Mesendoderm (in vitro differentiated cells): Measurements from ENCODE around the gene FSTL4.
A peak's percentile ranks its signal among the peaks of the same experiment; 100 is the strongest.
"Not testable (repeated sequence)": the region's sequence is repeated elsewhere in the genome, so short reads cannot be mapped to it uniquely, and the experiment has no call there.

Experiments used
- DNase-seq: peaks from one replicate; pipeline ENCODE4 v3.0.0; 2013
- H2AK5ac ChIP-seq: 2 replicates; pipeline ENCODE4 v1.6.1; 2013; ENCODE audit warnings: low read length, inconsistent platforms
- H2BK120ac ChIP-seq: 2 replicates; pipeline ENCODE4 v1.6.1; 2013; ENCODE audit warnings: low read depth, mild to moderate bottlenecking, low read length, moderate library complexity, mixed read lengths
- H2BK15ac ChIP-seq: replicated peaks from 2 replicates; pipeline ENCODE4 v1.6.1; 2013; ENCODE audit warnings: low read depth, mild to moderate bottlenecking, moderate library complexity
- H2BK5ac ChIP-seq: 2 replicates; pipeline ENCODE4 v1.6.1; 2013; ENCODE audit warnings: low read length, inconsistent platforms
- H3K18ac ChIP-seq: 2 replicates; pipeline ENCODE4 v1.6.1; 2013; ENCODE audit warnings: mild to moderate bottlenecking, low read length, mixed read lengths
- H3K23ac ChIP-seq: one replicate; pipeline ENCODE4 v1.6.1; 2013; ENCODE audit warnings: low read length
- H3K27ac ChIP-seq: 2 replicates; pipeline ENCODE4 v1.5.1; 2013; ENCODE audit warnings: low read depth, mild to moderate bottlenecking, inconsistent platforms, low read length, moderate library complexity
- H3K27me3 ChIP-seq: 2 replicates; pipeline ENCODE4 v1.6.1; 2013; ENCODE audit warnings: low read length, control low read depth, mild to moderate bottlenecking, inconsistent platforms; ENCODE audit not compliant: insufficient read depth, poor library complexity
- H3K36me3 ChIP-seq: 2 replicates; pipeline ENCODE4 v1.6.1; 2013; ENCODE audit warnings: low read length, inconsistent platforms; ENCODE audit not compliant: control insufficient read depth, insufficient read depth
- H3K4ac ChIP-seq: one replicate; pipeline ENCODE4 v1.6.1; 2013; ENCODE audit warnings: low read depth, mild to moderate bottlenecking, low read length, moderate library complexity
- H3K4me1 ChIP-seq: 2 replicates; pipeline ENCODE4 v1.6.1; 2013; ENCODE audit warnings: low read depth, low read length, inconsistent platforms; ENCODE audit not compliant: control insufficient read depth
- H3K4me2 ChIP-seq: 2 replicates; pipeline ENCODE4 v1.6.1; 2013; ENCODE audit warnings: low read length
- H3K4me3 ChIP-seq: 2 replicates; pipeline ENCODE4 v1.5.1; 2013; ENCODE audit warnings: mild to moderate bottlenecking, low read length
- H3K56ac ChIP-seq: one replicate; pipeline ENCODE4 v1.6.1; 2013; ENCODE audit warnings: low read length
- H3K79me1 ChIP-seq: 2 replicates; pipeline ENCODE4 v1.6.1; 2013; ENCODE audit warnings: low read length, inconsistent platforms
- H3K79me2 ChIP-seq: 2 replicates; pipeline ENCODE4 v1.6.1; 2013; ENCODE audit warnings: mild to moderate bottlenecking, low read length; ENCODE audit not compliant: control insufficient read depth, insufficient read depth
- H3K9ac ChIP-seq: 2 replicates; pipeline ENCODE4 v1.6.1; 2013; ENCODE audit warnings: low read length, inconsistent platforms
- H4K5ac ChIP-seq: one replicate; pipeline ENCODE4 v1.6.1; 2013; ENCODE audit warnings: low read length
- H4K8ac ChIP-seq: one replicate; pipeline ENCODE4 v1.6.1; 2013; ENCODE audit warnings: low read depth, mild to moderate bottlenecking, control low read depth, low read length, moderate library complexity
- WGBS: extraction: QIAGEN DNeasy Blood & Tissue Kit; methylation state at CpG from one replicate; pipeline ENCODE4 v1.1.7; 2013; ENCODE audit warnings: low lambda C conversion rate, missing lambda C conversion rate; ENCODE audit not compliant: insufficient coverage; ENCODE audit errors: extremely low coverage; 5-methylcytosine and 5-hydroxymethylcytosine counted together

FSTL4 gene

DNA sequence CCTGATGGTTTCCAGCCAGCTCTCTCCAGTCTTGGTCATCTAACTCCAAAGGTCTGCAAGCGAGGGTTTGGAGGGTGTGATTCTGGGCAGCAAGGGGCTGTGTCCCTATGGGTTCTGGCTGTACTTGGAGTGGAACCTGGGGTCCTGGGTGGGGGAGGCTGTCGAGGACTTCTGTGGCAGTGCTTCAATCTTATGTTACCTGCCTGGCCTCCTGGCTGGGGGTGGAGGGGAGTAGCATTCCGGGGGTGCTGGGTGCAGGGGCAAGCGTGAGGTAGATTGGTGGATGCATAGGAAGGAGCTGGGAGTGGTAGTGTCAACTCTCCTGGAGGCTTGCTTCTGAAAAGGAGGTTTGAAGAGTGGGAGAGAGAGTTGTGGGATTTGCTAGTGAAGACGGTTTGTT lies 417.1 kb downstream of the FSTL4 start:
- H2BK5ac ChIP-seq = no peak overlapping the region
- H3K79me2 ChIP-seq = no peaks in the 10 kb centered on the region
- no peak overlapping the region for H3K27ac ChIP-seq
- no peak overlapping the region for H3K9ac ChIP-seq
- no peak overlapping the region for H4K5ac ChIP-seq
- H2BK15ac ChIP-seq = peak overlapping the region; percentile 5
- H3K23ac ChIP-seq = no peak overlapping the region
- H2AK5ac ChIP-seq = peak overlapping the region; percentile 67
- peak overlapping the region; percentile 8 for H3K18ac ChIP-seq
- H3K79me1 ChIP-seq = no peaks in the 10 kb centered on the region
- H2BK120ac ChIP-seq = no peak overlapping the region
- no peak overlapping the region for H4K8ac ChIP-seq
- no peaks in the 10 kb centered on the region for H3K36me3 ChIP-seq
- H3K4ac ChIP-seq = no peak overlapping the region
- WGBS = no CpG with 5 or more reads among the region's 5 CpGs
- H3K4me1 ChIP-seq = peaks cover 11% of the 10 kb centered on the region
- no peak for DNase-seq
- H3K56ac ChIP-seq = peak overlapping the region; percentile 26
- H3K4me3 ChIP-seq = no peak overlapping the region
- H3K27me3 ChIP-seq = no peaks in the 10 kb centered on the region
- H3K4me2 ChIP-seq = no peak overlapping the region

DNA sequence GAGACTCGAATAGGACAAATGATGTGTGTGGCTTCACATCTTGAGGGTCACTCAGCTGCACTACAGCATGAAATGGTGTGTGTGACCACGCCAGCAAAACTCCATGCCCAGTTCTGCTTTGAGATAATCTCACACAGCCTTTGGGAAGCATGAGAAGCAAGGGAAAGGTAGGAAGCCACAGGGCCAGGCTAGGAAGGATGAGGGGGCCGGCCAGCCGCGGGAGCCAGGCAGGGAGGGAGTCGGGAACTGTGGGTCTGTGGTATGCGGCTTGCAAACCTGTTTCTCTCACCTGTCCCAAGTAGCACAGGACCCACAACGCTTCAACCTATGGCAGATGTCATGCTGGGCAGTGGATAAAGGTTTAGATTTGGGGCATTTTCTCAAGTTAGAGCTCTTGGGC lies 418.5 kb downstream of the FSTL4 start:
- Histone ChIP-seq H2BK120ac (no peak overlapping the region), H3K9ac (no peak overlapping the region), H2BK15ac (no peak overlapping the region), H4K5ac (no peak overlapping the region), H3K56ac (no peak overlapping the region), H3K27ac (no peak overlapping the region), H3K79me1 (no peaks in the 10 kb centered on the region), H3K27me3 (no peaks in the 10 kb centered on the region), H3K36me3 (no peaks in the 10 kb centered on the region), H3K79me2 (no peaks in the 10 kb centered on the region), H3K4me3 (no peak overlapping the region), H4K8ac (no peak overlapping the region), H3K4me2 (no peak overlapping the region), H3K4me1 (peaks cover 11% of the 10 kb centered on the region), H3K23ac (no peak overlapping the region), H3K4ac (no peak overlapping the region), H3K18ac (no peak overlapping the region), H2AK5ac (no peak overlapping the region), H2BK5ac (no peak overlapping the region)
- DNase-seq = no peak
- no CpG with 5 or more reads among the region's 8 CpGs for WGBS

DNA sequence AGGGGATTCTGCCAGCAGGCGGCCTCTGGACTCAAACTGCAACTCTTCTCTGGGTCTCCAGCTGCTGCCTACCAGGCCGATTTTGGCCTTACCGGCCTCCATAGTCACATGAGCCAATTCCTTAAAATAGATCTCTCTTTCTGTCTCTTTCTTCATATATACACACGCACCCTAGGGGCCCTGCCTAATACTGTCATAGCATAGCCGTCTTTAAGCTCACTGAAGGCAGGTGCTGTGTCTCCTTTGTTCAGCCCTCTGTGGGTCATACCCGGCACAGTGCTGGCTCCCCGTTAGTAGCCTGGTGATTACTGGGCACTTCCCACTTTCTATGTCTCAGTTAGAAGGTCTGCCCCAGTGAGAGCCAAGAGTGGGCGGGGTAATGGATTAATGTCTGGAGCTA lies 419.6 kb downstream of the FSTL4 start:
- no peaks in the 10 kb centered on the region for H3K27me3 ChIP-seq
- DNase-seq = no peak

DNA sequence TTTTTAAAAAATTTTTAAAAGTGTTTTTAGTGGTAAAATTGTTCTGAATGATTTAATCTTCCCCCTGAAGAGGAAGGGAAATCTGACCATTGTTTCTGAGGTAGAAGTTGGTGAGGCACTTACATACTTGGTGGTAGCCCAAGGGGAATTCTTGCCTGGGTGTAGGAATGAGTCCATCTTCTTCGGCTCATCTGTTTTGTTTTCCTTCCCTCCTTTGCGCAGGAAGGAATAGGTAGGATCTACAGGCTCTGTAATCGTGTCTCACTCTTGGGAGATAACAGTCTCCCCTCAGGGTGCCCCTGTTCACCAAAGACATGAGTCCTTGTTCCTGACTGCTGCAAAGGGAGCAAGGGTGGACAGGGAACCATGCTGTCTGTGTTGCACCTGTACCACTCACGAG lies 422.5 kb downstream of the FSTL4 start:
- Histone ChIP-seq H3K79me2 (no peaks in the 10 kb centered on the region), H4K5ac (no peak overlapping the region), H3K36me3 (no peaks in the 10 kb centered on the region), H3K79me1 (no peaks in the 10 kb centered on the region), H3K18ac (no peak overlapping the region), H2BK120ac (no peak overlapping the region), H3K4me2 (no peak overlapping the region), H3K23ac (no peak overlapping the region), H2AK5ac (no peak overlapping the region), H3K9ac (no peak overlapping the region), H3K56ac (no peak overlapping the region), H2BK15ac (no peak overlapping the region), H3K4ac (no peak overlapping the region), H3K4me1 (no peaks in the 10 kb centered on the region), H3K27me3 (no peaks in the 10 kb centered on the region), H2BK5ac (no peak overlapping the region), H3K27ac (no peak overlapping the region), H3K4me3 (no peak overlapping the region), H4K8ac (no peak overlapping the region)
- no peak for DNase-seq
- WGBS = no CpG with 5 or more reads among the region's 4 CpGs

More for the DNA sequence above, 419.6 kb downstream of the FSTL4 start:
- Histone ChIP-seq H3K79me2 (no peaks in the 10 kb centered on the region), H3K79me1 (no peaks in the 10 kb centered on the region), H2AK5ac (no peak overlapping the region), H2BK15ac (no peak overlapping the region), H2BK5ac (no peak overlapping the region), H3K23ac (peak overlapping the region; percentile 30), H3K18ac (no peak overlapping the region), H4K5ac (no peak overlapping the region), H3K56ac (no peak overlapping the region), H3K27ac (no peak overlapping the region), H3K4me3 (no peak overlapping the region), H3K4me2 (no peak overlapping the region), H3K9ac (no peak overlapping the region), H2BK120ac (no peak overlapping the region), H3K36me3 (no peaks in the 10 kb centered on the region), H3K4ac (no peak overlapping the region), H3K4me1 (peaks cover 11% of the 10 kb centered on the region), H4K8ac (no peak overlapping the region)
- no CpG with 5 or more reads among the region's 8 CpGs for WGBS

DNA sequence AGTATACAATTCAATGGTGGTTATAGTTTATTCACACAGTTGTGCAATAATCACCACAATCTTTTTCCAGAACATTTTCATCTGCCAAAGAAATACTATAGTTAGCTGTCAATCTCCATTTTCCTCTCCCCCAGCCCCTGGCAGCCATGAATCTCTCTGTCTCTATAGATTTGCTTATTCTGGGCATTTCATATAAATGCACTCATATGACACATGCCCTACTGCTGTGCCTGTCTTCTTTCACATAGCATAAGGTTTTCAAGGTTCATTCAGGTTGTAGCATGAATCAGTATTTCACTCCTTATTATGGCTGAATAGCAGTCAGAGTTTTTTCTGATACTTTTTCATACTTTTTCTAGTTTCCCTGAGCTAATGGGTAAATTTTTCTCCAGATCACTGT lies 432.9 kb downstream of the FSTL4 start:
- H2AK5ac ChIP-seq = no peak overlapping the region
- no peak overlapping the region for H3K4me2 ChIP-seq
- no peaks in the 10 kb centered on the region for H3K79me1 ChIP-seq
- no peak overlapping the region for H4K8ac ChIP-seq
- no peak overlapping the region for H3K27ac ChIP-seq
- H2BK120ac ChIP-seq = no peak overlapping the region
- no peak overlapping the region for H3K4ac ChIP-seq
- H3K9ac ChIP-seq = no peak overlapping the region
- no peak overlapping the region for H2BK15ac ChIP-seq
- no peak overlapping the region for H3K23ac ChIP-seq
- no peak overlapping the region for H2BK5ac ChIP-seq
- no peaks in the 10 kb centered on the region for H3K27me3 ChIP-seq
- no peak overlapping the region for H4K5ac ChIP-seq
- no peaks in the 10 kb centered on the region for H3K79me2 ChIP-seq
- no peak for DNase-seq
- no peak overlapping the region for H3K4me3 ChIP-seq
- H3K56ac ChIP-seq = no peak overlapping the region
- no peak overlapping the region for H3K18ac ChIP-seq
- H3K36me3 ChIP-seq = no peaks in the 10 kb centered on the region
- no peaks in the 10 kb centered on the region for H3K4me1 ChIP-seq

DNA sequence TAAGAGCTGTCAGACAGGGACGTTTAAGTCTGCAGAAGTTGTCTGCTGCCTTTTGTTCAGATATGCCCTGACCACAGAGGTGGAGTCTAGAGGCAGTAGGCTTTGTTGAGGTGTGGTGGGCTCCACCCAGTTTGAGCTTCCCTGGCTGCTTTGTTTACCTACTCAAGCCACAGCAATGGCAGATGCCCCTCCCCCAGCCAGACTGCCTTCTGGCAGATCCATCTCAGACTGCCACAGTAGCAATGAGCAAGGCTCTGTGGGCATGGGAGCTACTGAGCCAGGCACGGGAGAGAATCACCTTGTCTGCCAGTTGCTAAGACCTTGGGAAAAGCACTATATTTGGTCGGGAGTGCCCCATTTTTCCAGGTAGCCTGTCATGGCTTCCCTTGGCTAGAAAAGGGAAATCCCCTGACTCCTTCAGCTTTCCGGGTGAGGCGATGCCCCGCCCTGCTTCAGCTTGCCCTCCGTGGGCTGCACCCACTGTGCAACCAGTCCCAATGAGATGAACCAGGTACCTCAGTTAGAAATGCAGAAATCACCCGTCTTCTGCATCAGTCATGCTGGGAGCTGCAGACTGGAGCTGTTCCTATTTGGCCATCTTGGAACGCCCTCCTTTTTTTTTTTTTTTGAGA lies 441.5 kb downstream of the FSTL4 start:
- not testable (repeated sequence) for H3K4me3 ChIP-seq, H3K4ac ChIP-seq, H2BK120ac ChIP-seq, H3K27ac ChIP-seq, H4K5ac ChIP-seq, H3K23ac ChIP-seq, H3K4me1 ChIP-seq, H4K8ac ChIP-seq, H3K18ac ChIP-seq, H2AK5ac ChIP-seq, H3K56ac ChIP-seq, H3K36me3 ChIP-seq, H2BK15ac ChIP-seq, H3K4me2 ChIP-seq, H3K27me3 ChIP-seq, H3K9ac ChIP-seq, DNase-seq, H2BK5ac ChIP-seq, H3K79me2 ChIP-seq, H3K79me1 ChIP-seq
- WGBS = no CpG with 5 or more reads among the region's 9 CpGs
